Fibroblast of lung (primary cell): ENCODE data around the gene TPRG1L. TPM values are rescaled to one million over a fixed set of nuclear protein-coding genes. Genes with fewer than 3 reads are reported as not detected.

ENCODE experiments used
- DNase-seq, 2 donors: peaks; one replicate each; pipeline versions ENCODE4 v3.0.0 to v3.0.0-alpha.2; 2010; ENCODE audit warnings: low read depth in 2 of 2
- H2AFZ ChIP-seq: 2 replicates; pipeline ENCODE4 v1.5.1; 2012; ENCODE audit warnings: low read length, control low read depth, inconsistent platforms
- H3K27ac ChIP-seq: 2 replicates; pipeline ENCODE4 v1.5.1; 2011; ENCODE audit warnings: low read length, control low read depth; ENCODE audit not compliant: insufficient read depth
- H3K27me3 ChIP-seq: 2 replicates; pipeline ENCODE4 v1.5.1; 2011; ENCODE audit warnings: mild to moderate bottlenecking, low read length; ENCODE audit not compliant: control insufficient read depth, insufficient read depth
- H3K36me3 ChIP-seq: 2 replicates; pipeline ENCODE4 v1.5.1; 2011; ENCODE audit warnings: low read length; ENCODE audit not compliant: control insufficient read depth, insufficient read depth
- H3K4me1 ChIP-seq: 2 replicates; pipeline ENCODE4 v1.5.1; 2011; ENCODE audit warnings: low read length; ENCODE audit not compliant: control insufficient read depth, insufficient read depth; ENCODE audit errors: extremely low read depth
- H3K4me2 ChIP-seq: 2 replicates; pipeline ENCODE4 v1.5.1; 2011; ENCODE audit warnings: low read length, control low read depth; ENCODE audit not compliant: insufficient read depth; ENCODE audit errors: extremely low read depth
- H3K4me3 ChIP-seq, 4 experiments: fragments of 200-600 bp in 1 of 4; sonication (generic) in 1 of 4; replicated peaks in 1 of 4; 2 replicates each; pipeline ENCODE4 v1.5.1; 2011 to 2016; ENCODE audit warnings: low read length in 4 of 4, low read depth in 3 of 4, mild to moderate bottlenecking in 3 of 4, control low read depth in 2 of 4, inconsistent platforms in 1 of 4, mixed read lengths in 1 of 4; ENCODE audit not compliant: insufficient read depth in 1 of 4; ENCODE audit errors: control extremely low read depth in 1 of 4
- H3K79me2 ChIP-seq: 2 replicates; pipeline ENCODE4 v1.5.1; 2012; ENCODE audit warnings: mild to moderate bottlenecking, low read length, inconsistent platforms; ENCODE audit not compliant: control insufficient read depth, insufficient read depth
- H3K9ac ChIP-seq: 2 replicates; pipeline ENCODE4 v1.5.1; 2011; ENCODE audit warnings: mild to moderate bottlenecking, low read length, control low read depth; ENCODE audit not compliant: insufficient read depth
- H3K9me3 ChIP-seq: 2 replicates; pipeline ENCODE4 v1.5.1; 2012; ENCODE audit warnings: low read depth, low read length; ENCODE audit not compliant: control insufficient read depth, insufficient read depth
- H4K20me1 ChIP-seq: 2 replicates; pipeline ENCODE4 v1.5.1; 2011; ENCODE audit warnings: low read length; ENCODE audit not compliant: control insufficient read depth, insufficient read depth; ENCODE audit errors: extremely low read depth
- EZH2 ChIP-seq: IDR thresholded peaks from 2 replicates; pipeline ENCODE4 v1.5.1; 2012; ENCODE audit warnings: low read length, control low read depth, mild to moderate bottlenecking; ENCODE audit errors: missing control alignments
- polyA plus RNA-seq, 2 donors: library from polyadenylated mRNA; depleted of rRNA in 1 of 2; stranded (reverse) in 1 of 2; unstranded in 1 of 2; fragments of >200 nt; gene quantifications; 2 replicates each; pipeline ENCODE4 v1.2.1, GENCODE V29; 2011 to 2012; ENCODE audit warnings: missing spikeins in 1 of 2
- total RNA-seq: library from RNA; depleted of rRNA; stranded (reverse); fragments of >200 nt; gene quantifications from 2 replicates; pipeline ENCODE4 v1.2.1, GENCODE V29; 2014
- TF ChIP-seq, protein P1 (sequence below), 2 donors: IDR thresholded peaks in 1 of 2; conservative IDR thresholded peaks in 1 of 2; 1 replicate in 1 of 2; 2 replicates in 1 of 2; pipeline ENCODE4 v1.5.1; 2011 to 2012; ENCODE audit warnings: low read length in 2 of 2, control low read depth in 1 of 2, inconsistent platforms in 1 of 2, low read depth in 1 of 2, mild to moderate bottlenecking in 1 of 2

The TPRG1L gene
- total and polyA plus RNA-seq, 2 donors (not counting 1 experiment from before 2014, with no cell fraction given): 22.3 to 56.7 TPM

DNA sequence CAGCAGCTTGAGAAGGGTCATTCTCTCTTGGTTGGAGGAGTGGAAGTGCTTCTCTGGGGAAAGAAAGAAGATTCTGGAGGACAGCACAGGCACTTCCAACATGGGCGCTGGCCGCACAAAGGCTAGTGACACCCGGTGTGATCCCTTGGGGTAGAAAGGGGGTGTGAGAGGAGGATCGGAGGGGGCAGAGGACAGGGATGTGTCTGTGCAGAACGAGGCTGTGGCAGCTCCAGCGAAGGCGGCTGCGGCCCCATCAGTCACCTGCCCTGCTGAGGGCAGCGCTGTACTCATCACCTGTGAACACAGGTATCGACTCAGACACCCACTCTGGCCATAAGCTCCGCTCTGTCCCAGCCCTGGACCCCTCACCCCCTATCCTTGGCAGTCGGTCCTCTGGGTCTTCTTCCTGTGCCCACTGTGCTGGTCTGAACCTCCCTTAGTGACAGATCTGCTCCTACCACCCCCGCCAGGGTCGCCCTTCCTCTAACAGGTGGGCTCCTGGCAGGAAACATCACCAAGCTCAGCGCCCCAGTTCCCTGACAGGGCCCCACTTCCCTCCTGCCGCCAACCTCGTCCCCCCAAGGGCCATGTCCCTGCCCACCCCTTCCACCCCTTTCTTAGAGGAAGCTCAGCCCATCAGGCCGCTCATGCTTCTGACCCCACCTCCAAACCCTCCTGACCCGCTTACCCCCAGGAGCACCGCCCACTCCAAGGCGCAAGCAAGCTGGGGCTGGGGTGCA lies 47.6 kb downstream of the TPRG1L start:
- no peaks in the 10 kb centered on the region for H3K4me1 ChIP-seq
- no peak overlapping the region for H3K9ac ChIP-seq
- TF ChIP-seq, protein P1, sequence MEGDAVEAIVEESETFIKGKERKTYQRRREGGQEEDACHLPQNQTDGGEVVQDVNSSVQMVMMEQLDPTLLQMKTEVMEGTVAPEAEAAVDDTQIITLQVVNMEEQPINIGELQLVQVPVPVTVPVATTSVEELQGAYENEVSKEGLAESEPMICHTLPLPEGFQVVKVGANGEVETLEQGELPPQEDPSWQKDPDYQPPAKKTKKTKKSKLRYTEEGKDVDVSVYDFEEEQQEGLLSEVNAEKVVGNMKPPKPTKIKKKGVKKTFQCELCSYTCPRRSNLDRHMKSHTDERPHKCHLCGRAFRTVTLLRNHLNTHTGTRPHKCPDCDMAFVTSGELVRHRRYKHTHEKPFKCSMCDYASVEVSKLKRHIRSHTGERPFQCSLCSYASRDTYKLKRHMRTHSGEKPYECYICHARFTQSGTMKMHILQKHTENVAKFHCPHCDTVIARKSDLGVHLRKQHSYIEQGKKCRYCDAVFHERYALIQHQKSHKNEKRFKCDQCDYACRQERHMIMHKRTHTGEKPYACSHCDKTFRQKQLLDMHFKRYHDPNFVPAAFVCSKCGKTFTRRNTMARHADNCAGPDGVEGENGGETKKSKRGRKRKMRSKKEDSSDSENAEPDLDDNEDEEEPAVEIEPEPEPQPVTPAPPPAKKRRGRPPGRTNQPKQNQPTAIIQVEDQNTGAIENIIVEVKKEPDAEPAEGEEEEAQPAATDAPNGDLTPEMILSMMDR (conservative IDR thresholded peaks at IDR 0.05 in 1 of 2, IDR thresholded peaks at IDR 0.05 in 1 of 2; ENCODE audit: low read depth in 1 of 2, low read length in 2 of 2): no peak
- no peak for TF ChIP-seq EZH2

DNA sequence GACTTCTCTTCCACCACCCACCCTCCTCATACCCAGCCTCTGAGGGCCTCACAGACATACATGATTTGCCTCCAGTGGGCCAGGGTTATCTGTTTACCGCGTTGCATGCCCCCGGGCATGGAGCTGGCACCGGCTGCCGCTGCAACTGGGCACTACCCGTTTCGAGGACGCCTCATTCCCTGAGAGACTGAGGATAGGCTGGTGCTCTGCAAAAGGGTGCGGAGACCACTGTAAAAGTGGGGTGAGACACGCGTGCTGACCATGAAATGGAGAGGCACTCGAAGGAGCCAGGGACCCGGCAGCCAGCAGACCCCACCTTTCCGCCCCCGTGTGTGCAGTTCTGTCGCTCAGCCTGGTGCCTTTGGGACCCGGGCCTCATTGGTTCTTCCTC lies 48.2 kb downstream of the TPRG1L start:
- no peak overlapping the region for H3K27ac ChIP-seq

More for the DNA sequence above, 47.6 kb downstream of the TPRG1L start:
- Histone ChIP-seq H3K4me3 (no peak overlapping the region), H2AFZ (no peak overlapping the region), H3K27ac (no peak overlapping the region), H3K36me3 (no peaks in the 10 kb centered on the region), H3K4me2 (no peak overlapping the region), H3K27me3 (no peaks in the 10 kb centered on the region), H3K9me3 (no peaks in the 10 kb centered on the region), H3K79me2 (no peaks in the 10 kb centered on the region), H4K20me1 (no peaks in the 10 kb centered on the region)
- no peak for DNase-seq

DNA sequence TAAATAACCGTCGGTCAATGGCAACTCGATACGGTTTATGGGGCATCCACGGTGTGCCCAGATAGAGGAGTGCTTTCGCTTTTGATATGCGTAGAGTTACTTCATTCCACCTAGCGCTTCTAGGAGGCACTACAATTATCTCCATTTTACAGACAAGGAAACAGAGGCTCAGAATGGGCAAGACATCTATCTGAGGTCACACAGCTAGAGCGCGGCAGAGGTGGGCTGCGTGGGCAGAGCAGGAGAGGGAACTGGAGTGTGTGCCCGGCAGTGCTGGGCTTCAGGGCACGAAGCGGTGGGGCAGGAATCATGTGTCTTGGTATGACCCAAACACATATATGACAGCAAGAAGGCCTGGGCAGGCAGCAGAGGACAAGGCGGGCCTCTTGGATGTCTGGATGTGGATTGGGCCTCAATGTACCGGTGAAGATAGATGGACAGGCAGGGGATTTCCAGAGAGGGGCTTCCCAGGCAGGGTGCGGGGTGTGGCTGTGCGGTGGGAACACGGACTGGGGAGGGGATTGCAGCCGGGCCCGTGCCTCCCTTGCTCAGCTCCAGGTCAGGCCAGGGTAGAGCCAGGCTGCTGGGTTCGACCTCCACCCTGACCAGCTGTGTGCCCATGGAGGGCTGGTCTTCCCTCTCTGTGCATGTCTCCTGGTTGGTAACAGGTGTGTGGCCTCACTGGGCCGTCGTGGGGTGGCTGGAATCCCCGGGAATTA lies 48.7 kb downstream of the TPRG1L start:
- DNase-seq: no peak

More for the DNA sequence above, 48.2 kb downstream of the TPRG1L start:
- Histone ChIP-seq H3K4me2 (no peak overlapping the region), H3K27me3 (no peaks in the 10 kb centered on the region), H3K4me1 (no peaks in the 10 kb centered on the region), H3K4me3 (no peak overlapping the region), H4K20me1 (no peaks in the 10 kb centered on the region), H2AFZ (no peak overlapping the region), H3K9me3 (no peaks in the 10 kb centered on the region), H3K9ac (no peak overlapping the region), H3K36me3 (no peaks in the 10 kb centered on the region), H3K79me2 (no peaks in the 10 kb centered on the region)
- DNase-seq: no peak
- TF ChIP-seq, protein P1 (conservative IDR thresholded peaks at IDR 0.05 in 1 of 2, IDR thresholded peaks at IDR 0.05 in 1 of 2; ENCODE audit: low read depth in 1 of 2, low read length in 2 of 2): no peak
- TF ChIP-seq EZH2: no peak

More for the DNA sequence above, 48.7 kb downstream of the TPRG1L start:
- no peaks in the 10 kb centered on the region for H3K27me3 ChIP-seq
- H3K79me2 ChIP-seq: no peaks in the 10 kb centered on the region
- H3K36me3 ChIP-seq: no peaks in the 10 kb centered on the region
- no peak overlapping the region for H3K27ac ChIP-seq
- no peaks in the 10 kb centered on the region for H3K4me1 ChIP-seq
- H3K9me3 ChIP-seq: no peaks in the 10 kb centered on the region
- no peak overlapping the region for H3K4me2 ChIP-seq
- no peaks in the 10 kb centered on the region for H4K20me1 ChIP-seq
- no peak for TF ChIP-seq EZH2
- H3K4me3 ChIP-seq: no peak overlapping the region
- no peak overlapping the region for H3K9ac ChIP-seq
- H2AFZ ChIP-seq: no peak overlapping the region
